ENCODE measurements around the gene CD276.

The CD276 gene

GRCh38 chr15:73749533-73749932 is 65.3 kb downstream of the CD276 start:
- Histone ChIP-seq H3K9me3 (ENCODE audit: insufficient read depth, low read length) (no peaks in the 10 kb centered on the region), H3K4me1 (ENCODE audit: low read length) (peaks cover 3% of the 10 kb centered on the region), H3K36me3 (replicated peaks; ENCODE audit: low read depth, low read length) (no peaks in the 10 kb centered on the region), H3K4me2 (ENCODE audit: low read length) (no peak overlapping the region), H3K27me3 (ENCODE audit: low read depth, low read length) (peaks cover 6% of the 10 kb centered on the region), H2AFZ (ENCODE audit: low read depth, low read length) (no peak overlapping the region), H3K9ac (ENCODE audit: low read length) (no peak overlapping the region), H3K27ac (ENCODE audit: low read length) (no peak overlapping the region), H4K20me1 (ENCODE audit: insufficient read depth, low read length) (no peaks in the 10 kb centered on the region), H3K79me2 (ENCODE audit: low read length) (no peaks in the 10 kb centered on the region), H3K4me3 (ENCODE audit: low read length) (no peak overlapping the region)
- TF ChIP-seq CTCF (IDR thresholded peaks at IDR 0.05; ENCODE audit: low read depth, low read length) (no peak), EZH2phosphoT487 (IDR thresholded peaks at IDR 0.05; ENCODE audit: low read depth) (no peak)

- Histone ChIP-seq H3K9ac (ENCODE audit: low read length) (no peak overlapping the region), H3K4me2 (ENCODE audit: low read length) (no peak overlapping the region)
These were observed 65.8 kb downstream of the CD276 start for GRCh38 chr15:73749971-73750370.

GRCh38 chr15:73750438-73750837 is 66.3 kb downstream of the CD276 start:
- Histone ChIP-seq H3K9ac (ENCODE audit: low read length) (no peak overlapping the region), H3K36me3 (replicated peaks; ENCODE audit: low read depth, low read length) (no peaks in the 10 kb centered on the region), H3K4me2 (ENCODE audit: low read length) (no peak overlapping the region), H3K27ac (ENCODE audit: low read length) (no peak overlapping the region), H4K20me1 (ENCODE audit: insufficient read depth, low read length) (no peaks in the 10 kb centered on the region), H3K4me3 (ENCODE audit: low read length) (no peak overlapping the region), H3K4me1 (ENCODE audit: low read length) (peaks cover 7% of the 10 kb centered on the region), H3K79me2 (ENCODE audit: low read length) (no peaks in the 10 kb centered on the region), H3K27me3 (ENCODE audit: low read depth, low read length) (peaks cover 6% of the 10 kb centered on the region), H2AFZ (ENCODE audit: low read depth, low read length) (no peak overlapping the region), H3K9me3 (ENCODE audit: insufficient read depth, low read length) (no peaks in the 10 kb centered on the region)
- TF ChIP-seq CTCF (IDR thresholded peaks at IDR 0.05; ENCODE audit: low read depth, low read length) (no peak), EZH2phosphoT487 (IDR thresholded peaks at IDR 0.05; ENCODE audit: low read depth) (no peak)

More at GRCh38 chr15:73749971-73750370, 65.8 kb downstream of the CD276 start:
- Histone ChIP-seq H3K79me2 (ENCODE audit: low read length) (no peaks in the 10 kb centered on the region), H3K27ac (ENCODE audit: low read length) (no peak overlapping the region), H4K20me1 (ENCODE audit: insufficient read depth, low read length) (no peaks in the 10 kb centered on the region), H2AFZ (ENCODE audit: low read depth, low read length) (no peak overlapping the region), H3K36me3 (replicated peaks; ENCODE audit: low read depth, low read length) (no peaks in the 10 kb centered on the region), H3K4me1 (ENCODE audit: low read length) (peaks cover 7% of the 10 kb centered on the region), H3K9me3 (ENCODE audit: insufficient read depth, low read length) (no peaks in the 10 kb centered on the region), H3K27me3 (ENCODE audit: low read depth, low read length) (peaks cover 6% of the 10 kb centered on the region), H3K4me3 (ENCODE audit: low read length) (no peak overlapping the region)
- TF ChIP-seq EZH2phosphoT487 (IDR thresholded peaks at IDR 0.05; ENCODE audit: low read depth): no peak
- no peak for TF ChIP-seq CTCF (IDR thresholded peaks at IDR 0.05; ENCODE audit: low read depth, low read length)

GRCh38 chr15:73750951-73751350 is 66.8 kb downstream of the CD276 start:
- Histone ChIP-seq H3K4me1 (ENCODE audit: low read length) (peaks cover 7% of the 10 kb centered on the region), H3K79me2 (ENCODE audit: low read length) (no peaks in the 10 kb centered on the region), H4K20me1 (ENCODE audit: insufficient read depth, low read length) (no peaks in the 10 kb centered on the region), H3K9ac (ENCODE audit: low read length) (no peak overlapping the region), H3K27ac (ENCODE audit: low read length) (no peak overlapping the region), H3K4me3 (ENCODE audit: low read length) (no peak overlapping the region), H2AFZ (ENCODE audit: low read depth, low read length) (no peak overlapping the region), H3K4me2 (ENCODE audit: low read length) (no peak overlapping the region), H3K9me3 (ENCODE audit: insufficient read depth, low read length) (no peaks in the 10 kb centered on the region), H3K36me3 (replicated peaks; ENCODE audit: low read depth, low read length) (no peaks in the 10 kb centered on the region), H3K27me3 (ENCODE audit: low read depth, low read length) (peaks cover 9% of the 10 kb centered on the region)
- no peak for TF ChIP-seq CTCF (IDR thresholded peaks at IDR 0.05; ENCODE audit: low read depth, low read length)
- TF ChIP-seq EZH2phosphoT487 (IDR thresholded peaks at IDR 0.05; ENCODE audit: low read depth): no peak
